Spleen (tissue), 7 donors: ENCODE data around the gene KLHL22.

Experiments used
- CTCF ChIP-seq, 11 experiments: fragments of 200-600 bp in 7 of 11; fragments of 450-650 bp in 4 of 11; sonication (generic) in 4 of 11; IDR thresholded peaks in 8 of 11; conservative IDR thresholded peaks in 3 of 11; 1 replicate in 7 of 11; 2 replicates in 4 of 11; pipeline versions ENCODE4 v1.4.0 to v1.8.0; 2016 to 2021; ENCODE audit warnings: antibody characterized with exemption in 11 of 11, inconsistent platforms in 4 of 11, mild to moderate bottlenecking in 1 of 11
- POLR2A ChIP-seq, 3 donors: fragments of 450-650 bp; IDR thresholded peaks; one replicate each; pipeline ENCODE4 v1.5.1; 2017; ENCODE audit warnings: antibody characterized with exemption in 3 of 3, mild to moderate bottlenecking in 1 of 3
- POLR2AphosphoS5 ChIP-seq, 3 donors: sonication (generic); formaldehyde crosslinking; IDR thresholded peaks; one replicate each; pipeline ENCODE4 v1.5.1; 2017; ENCODE audit warnings: antibody characterized with exemption in 3 of 3
- donor health status: DM: no; HTN: no; CAD: no; lungs with moderate emphysema.
- donor health status: DM: no; HTN: no; CAD: no.
- donor health status: DM: no; HTN: no; CAD: no.

- TF ChIP-seq CTCF (IDR thresholded peaks at IDR 0.05 in 8 of 11, conservative IDR thresholded peaks at IDR 0.05 in 3 of 11) (no peak), POLR2AphosphoS5 (IDR thresholded peaks at IDR 0.05) (no peak), POLR2A (IDR thresholded peaks at IDR 0.05) (no peak)
Observed at GRCh38 chr22:20403779-20404140, 91.8 kb downstream of the KLHL22 start.
